Activated T-cell treated with anti-CD3 and anti-CD28 coated beads for 1 hour (primary cell): ENCODE data around the gene FGA.

Experiments used
- DNase-seq: peaks from one replicate; pipeline ENCODE4 v3.0.0-alpha.2; 2020; ENCODE audit warnings: low read depth

FGA gene

GRCh38 chr4:154590329-154591006 is at the start of gene FGA:
Gene FGA, minus strand, starts transcription at chr4:154590742. Its CDS starts 55 bp downstream, at chr4:154590687.
- no peak for DNase-seq

- no peak for DNase-seq
Observed at GRCh38 chr4:154634058-154634457, 43.5 kb upstream of the FGA start.

GRCh38 chr4:154631828-154632227 is 41.3 kb upstream of the FGA start:
- no peak for DNase-seq

- DNase-seq, result no peak
Observed at GRCh38 chr4:154630324-154630723, 39.8 kb upstream of the FGA start.

GRCh38 chr4:154626793-154627484 is 36.4 kb upstream of the FGA start:
- peak; percentile 16 for DNase-seq

GRCh38 chr4:154625971-154626370 is 35.4 kb upstream of the FGA start:
- DNase-seq, result no peak

- no peak for DNase-seq
Observed at GRCh38 chr4:154623995-154624394, 33.5 kb upstream of the FGA start.

- no peak for DNase-seq
Observed at GRCh38 chr4:154623436-154623835, 32.9 kb upstream of the FGA start.

- DNase-seq, result no peak
Observed at GRCh38 chr4:154622598-154622997, 32.1 kb upstream of the FGA start.

GRCh38 chr4:154620111-154620510 is 29.6 kb upstream of the FGA start:
- DNase-seq, result no peak

GRCh38 chr4:154618708-154619315 is 28.3 kb upstream of the FGA start:
- peak; percentile 11 for DNase-seq

- DNase-seq, result no peak
Observed at GRCh38 chr4:154617820-154618317, 27.3 kb upstream of the FGA start.

- DNase-seq, result no peak
Observed at GRCh38 chr4:154616731-154617130, 26.2 kb upstream of the FGA start.

- no peak for DNase-seq
Observed at GRCh38 chr4:154616287-154616686, 25.7 kb upstream of the FGA start.

GRCh38 chr4:154615211-154615610 is 24.7 kb upstream of the FGA start:
- DNase-seq, result no peak

GRCh38 chr4:154614306-154614705 is 23.8 kb upstream of the FGA start:
- no peak for DNase-seq

GRCh38 chr4:154612472-154613414 is 22.2 kb upstream of the FGA start, which contains the start of gene FGG:
Gene FGG, minus strand, starts transcription at chr4:154612656. Its CDS starts 47 bp downstream, at chr4:154612609.
- DNase-seq, result no peak

GRCh38 chr4:154611833-154612232 is 21.3 kb upstream of the FGA start:
- DNase-seq, result no peak

- DNase-seq, result no peak
Observed at GRCh38 chr4:154610582-154610981, 20.0 kb upstream of the FGA start.

- no peak for DNase-seq
Observed at GRCh38 chr4:154609532-154609931, 19.0 kb upstream of the FGA start.

GRCh38 chr4:154608361-154609252 is 18.1 kb upstream of the FGA start:
- DNase-seq, result no peak
